M059J (cell line): ENCODE results near the gene AIPL1. TPM values are rescaled to one million over a fixed set of nuclear protein-coding genes. Genes with fewer than 3 reads are reported as not detected.

Experiments
- DNase-seq: peaks from one replicate; pipeline ENCODE4 v3.0.0-alpha.2; 2012; ENCODE audit warnings: low read depth
- total RNA-seq: library from RNA; depleted of rRNA; stranded (reverse); fragments of >200 nt; shearing (Covaris generic); gene quantifications from 2 replicates; pipeline ENCODE4 v1.2.3, GENCODE V29; 2014

Gene AIPL1
- total RNA-seq, 1 experiment from 2014 or later: 0.05 TPM

GRCh38 chr17:6421700-6422604 lies 13.0 kb downstream of the AIPL1 start:
- DNase-seq: peak; percentile 77

GRCh38 chr17:6420173-6420641 lies 14.7 kb downstream of the AIPL1 start:
- no peak for DNase-seq

- DNase-seq: no peak
Measured at GRCh38 chr17:6415616-6416015, 19.3 kb downstream of the AIPL1 start.

DNA sequence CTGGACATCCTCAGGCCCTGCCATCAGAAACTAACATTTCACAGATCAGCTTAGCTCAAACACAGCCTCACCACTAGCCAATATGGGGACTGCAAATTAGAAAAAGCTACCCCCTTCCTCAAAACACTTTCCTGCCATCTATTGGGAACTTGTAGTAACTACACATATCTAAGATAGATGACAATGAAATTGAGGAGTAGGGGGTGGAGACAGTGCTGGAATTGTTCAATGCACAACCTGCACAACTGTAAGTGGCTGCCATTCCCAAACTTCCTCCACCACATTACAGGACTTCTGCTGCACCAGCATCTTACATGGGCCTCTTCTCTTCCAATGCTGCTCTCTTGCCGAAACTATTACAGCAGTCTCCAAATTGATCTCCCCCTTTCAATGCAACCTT lies 21.9 kb downstream of the AIPL1 start:
- peak; percentile 52 for DNase-seq

GRCh38 chr17:6408735-6409134 lies 26.2 kb downstream of the AIPL1 start:
- no peak for DNase-seq

DNA sequence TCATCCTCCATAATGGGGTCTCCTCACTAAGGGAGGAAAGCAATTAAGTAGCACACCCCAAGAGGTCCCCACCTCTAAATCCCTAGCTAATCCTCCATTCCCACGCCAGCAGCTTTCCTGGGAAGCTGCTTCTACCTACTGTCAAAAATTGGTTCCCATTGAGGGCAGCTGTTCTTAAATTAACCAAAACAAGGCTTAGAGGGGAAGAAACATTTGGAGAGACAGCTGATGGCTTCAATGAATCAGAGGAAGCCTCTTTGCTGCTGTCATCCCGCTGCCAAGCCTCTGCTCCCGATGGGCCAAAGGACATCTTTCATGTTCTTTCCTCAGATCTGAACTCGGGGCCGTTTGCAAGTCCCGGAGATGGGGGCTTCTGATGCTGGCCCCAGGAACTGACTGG lies 26.6 kb downstream of the AIPL1 start:
- no peak for DNase-seq

- no peak for DNase-seq
Measured at GRCh38 chr17:6402258-6402657, 32.7 kb downstream of the AIPL1 start.

DNA sequence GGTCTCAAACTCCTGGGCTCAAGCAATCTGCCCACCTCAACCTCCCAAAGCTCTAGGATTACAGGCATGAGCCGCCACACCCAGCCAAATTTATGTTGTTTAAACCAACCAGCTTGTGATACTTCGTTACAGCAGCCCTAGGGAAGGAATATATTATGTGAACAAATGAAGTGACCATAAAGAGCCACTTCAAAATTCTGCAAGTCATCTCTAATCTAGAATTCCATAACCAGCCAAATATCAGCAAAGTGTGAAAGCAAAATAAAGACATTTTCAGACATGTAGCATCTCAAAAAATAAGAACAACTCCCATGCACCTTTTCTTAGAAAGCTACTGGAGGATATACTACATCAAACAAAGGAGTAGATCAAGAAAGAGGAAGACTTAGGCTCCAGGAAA lies 36.0 kb downstream of the AIPL1 start:
- no peak for DNase-seq

DNA sequence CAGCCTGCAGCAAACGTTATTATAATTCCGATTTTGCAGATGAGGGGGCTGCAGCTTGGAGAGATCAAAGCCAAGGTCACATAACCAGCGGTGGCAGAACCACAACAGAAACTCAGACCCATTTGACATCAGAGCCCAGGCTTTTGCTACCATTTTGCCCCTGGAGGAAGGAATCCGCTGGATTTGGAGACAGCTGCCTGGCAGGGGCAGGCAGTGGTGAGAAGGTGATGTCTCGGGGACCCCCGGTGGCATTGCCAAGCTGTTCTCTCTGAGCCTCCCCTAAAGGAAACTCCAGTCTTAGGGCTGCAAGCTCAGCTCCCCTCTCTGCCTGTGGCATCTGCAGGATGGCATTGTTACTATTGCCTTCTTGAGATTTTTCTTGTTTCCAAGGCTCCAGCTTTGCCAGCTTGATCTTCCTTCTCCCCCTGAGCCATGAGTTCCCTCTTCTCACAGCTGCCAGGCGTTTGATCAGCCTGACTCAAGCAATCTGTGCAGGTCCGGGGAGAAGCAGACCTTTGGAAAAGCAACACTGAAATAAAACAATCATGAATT lies 40.8 kb downstream of the AIPL1 start:
- DNase-seq: no peak

- peak; percentile 52 for DNase-seq
Measured at GRCh38 chr17:6393351-6393952, 41.5 kb downstream of the AIPL1 start.

- DNase-seq: peak; percentile 18
Measured at GRCh38 chr17:6392609-6393350, 42.1 kb downstream of the AIPL1 start.

DNA sequence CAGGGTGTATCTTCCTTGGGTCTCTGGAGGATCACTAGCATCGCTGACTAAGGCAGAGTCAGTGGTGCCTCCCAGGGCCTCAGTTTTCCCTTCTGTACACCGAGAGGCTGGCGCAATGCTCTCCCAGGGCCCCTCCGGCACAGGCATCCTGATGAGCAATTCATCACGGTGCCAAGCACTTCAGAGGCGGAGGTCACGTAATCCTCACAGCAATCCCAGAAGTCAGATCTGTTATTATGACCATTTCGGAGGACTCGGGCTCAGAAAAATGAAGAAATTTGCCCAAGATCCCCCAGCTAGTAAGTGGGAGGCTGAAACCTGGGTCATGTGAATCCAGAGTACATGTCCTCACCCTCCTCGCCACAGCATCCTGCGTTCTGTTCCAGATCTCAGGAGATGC lies 46.5 kb downstream of the AIPL1 start:
- no peak for DNase-seq

GRCh38 chr17:6387858-6388257 lies 47.1 kb downstream of the AIPL1 start:
- no peak for DNase-seq

GRCh38 chr17:6387442-6387841 lies 47.5 kb downstream of the AIPL1 start:
- DNase-seq: no peak

GRCh38 chr17:6386041-6386630 lies 48.8 kb downstream of the AIPL1 start:
- no peak for DNase-seq

DNA sequence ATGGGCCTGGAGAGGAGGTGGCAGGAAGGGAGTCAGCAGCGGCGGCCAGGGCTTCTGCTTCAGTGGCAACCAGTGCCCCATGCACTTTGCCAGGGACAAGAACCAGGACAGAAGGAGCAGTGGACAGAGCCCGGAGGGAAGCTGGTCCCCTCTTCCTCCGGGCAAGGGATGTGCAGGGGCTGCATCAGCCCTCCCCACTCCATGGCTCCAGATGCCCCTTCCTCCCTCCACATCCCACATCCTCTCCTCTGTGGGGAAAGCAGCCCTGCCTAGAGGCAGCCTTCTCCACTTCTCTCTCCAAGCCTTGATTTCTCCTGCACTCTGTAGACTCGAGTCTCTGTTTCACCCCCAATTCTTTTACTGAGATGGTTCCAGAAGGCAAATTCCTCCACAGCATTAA lies 50.4 kb downstream of the AIPL1 start:
- no peak for DNase-seq

- DNase-seq: peak; percentile 52
Measured at GRCh38 chr17:6381526-6382465, 53.1 kb downstream of the AIPL1 start.

DNA sequence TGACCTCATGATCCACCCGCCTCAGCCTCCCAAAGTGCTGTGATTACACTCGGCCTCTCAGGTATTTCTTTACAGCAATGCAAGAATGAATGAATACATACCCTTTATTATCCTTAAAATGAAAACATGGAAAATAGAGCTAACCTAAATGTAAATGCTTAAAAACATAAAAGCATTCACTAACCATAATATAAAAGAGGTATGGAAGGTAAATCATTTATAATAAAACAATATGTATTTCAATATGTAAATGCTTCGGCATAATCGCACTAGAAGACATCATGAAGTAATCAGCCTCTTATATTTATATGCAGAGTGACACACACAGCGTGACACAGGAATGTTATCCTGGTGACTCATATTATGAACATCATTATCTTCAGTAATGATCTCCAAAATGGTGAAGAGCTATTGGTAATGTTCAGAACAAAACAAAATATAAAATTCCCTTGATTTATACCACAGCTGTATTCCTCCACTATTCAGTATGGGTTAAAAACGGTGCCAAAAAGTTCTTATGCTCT lies 53.9 kb downstream of the AIPL1 start:
- peak; percentile 59 for DNase-seq

DNA sequence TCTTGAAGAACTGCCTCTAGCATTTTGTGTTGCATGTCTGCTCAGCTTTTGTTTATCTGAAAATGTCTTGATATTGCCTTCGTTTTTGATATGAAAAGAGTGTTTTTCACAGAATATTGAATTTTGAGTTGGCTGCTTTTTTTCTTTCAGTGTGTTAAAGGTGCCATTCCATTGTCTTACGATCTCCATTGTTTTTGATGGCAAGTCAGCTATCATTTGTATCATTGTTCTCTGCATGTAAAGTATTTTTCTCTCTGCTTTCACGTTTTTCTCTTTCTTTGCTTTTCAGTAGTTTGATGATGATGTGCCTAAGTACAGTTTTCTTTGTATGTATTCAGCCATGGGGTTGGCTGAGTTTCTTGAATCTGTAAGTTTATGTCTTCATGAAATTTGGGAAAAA lies 57.0 kb downstream of the AIPL1 start:
- no peak for DNase-seq

DNA sequence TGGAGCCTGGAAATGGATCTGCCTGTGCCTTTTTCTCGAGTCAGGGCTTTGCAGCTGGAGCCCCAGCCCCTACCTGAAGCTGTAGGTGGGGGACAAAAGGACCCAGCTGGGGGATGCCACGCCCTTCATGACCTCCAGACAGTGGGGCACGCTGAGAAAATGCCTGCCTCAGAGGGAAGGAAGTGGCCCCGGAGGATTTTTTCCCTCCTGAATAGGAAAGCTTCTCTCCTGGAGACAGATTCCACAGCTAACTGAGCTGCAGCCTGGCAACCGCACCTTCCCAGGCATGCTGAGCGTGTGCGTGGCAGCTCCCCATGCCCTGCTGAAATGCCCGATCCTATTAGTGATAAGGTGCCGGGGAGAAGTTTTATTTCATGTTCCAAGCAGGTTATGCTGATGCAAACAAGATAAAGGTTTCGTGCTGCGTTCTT lies 58.0 kb downstream of the AIPL1 start:
- no peak for DNase-seq
